Left renal pelvis (tissue), 4 donors: Measurements from ENCODE around the gene DDX1. TPM values are rescaled to one million over a fixed set of nuclear protein-coding genes. Genes with fewer than 3 reads are reported as not detected.

Source experiments
- DNase-seq, 4 donors: peaks; one replicate each; pipeline ENCODE4 v3.0.0-alpha.2; 2013; ENCODE audit warnings: low read depth in 4 of 4, low spot score in 3 of 4
- polyA plus RNA-seq, 4 donors: library from polyadenylated mRNA; unstranded; fragments of 120-200 nt; gene quantifications; one replicate each; pipeline ENCODE4 v1.2.1, GENCODE V29; 2013; ENCODE audit not compliant: insufficient read length in 4 of 4

DDX1 gene
- polyA plus RNA-seq, 4 donors, result 128 to 199 (median 177) TPM

GRCh38 chr2:15642011-15642814 is 50.5 kb downstream of the DDX1 start:
- no peak for DNase-seq

- no peak for DNase-seq
These were observed 51.3 kb downstream of the DDX1 start for GRCh38 chr2:15642815-15643500.

GRCh38 chr2:15643791-15644585 is 52.3 kb downstream of the DDX1 start:
- DNase-seq, result no peak

DNA sequence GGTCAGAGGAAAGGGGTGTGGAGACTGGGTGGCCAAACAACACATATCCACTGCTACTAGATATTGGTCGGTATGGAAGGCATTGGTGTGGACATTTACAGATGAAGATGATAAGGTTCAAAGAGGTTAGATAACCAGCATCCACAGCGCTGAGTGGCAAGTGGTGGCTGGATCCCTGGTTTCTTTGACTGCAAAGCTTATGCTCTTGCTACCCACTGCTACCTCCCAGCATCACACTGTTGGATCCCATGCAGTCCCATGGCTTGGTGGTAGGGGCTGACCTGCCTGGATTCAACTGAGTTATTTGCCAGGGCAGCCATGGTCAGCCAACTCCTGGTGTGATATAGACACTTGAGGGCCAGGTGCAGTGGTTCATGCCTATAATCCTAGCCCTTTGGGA is 53.6 kb downstream of the DDX1 start:
- DNase-seq, result no peak

DNA sequence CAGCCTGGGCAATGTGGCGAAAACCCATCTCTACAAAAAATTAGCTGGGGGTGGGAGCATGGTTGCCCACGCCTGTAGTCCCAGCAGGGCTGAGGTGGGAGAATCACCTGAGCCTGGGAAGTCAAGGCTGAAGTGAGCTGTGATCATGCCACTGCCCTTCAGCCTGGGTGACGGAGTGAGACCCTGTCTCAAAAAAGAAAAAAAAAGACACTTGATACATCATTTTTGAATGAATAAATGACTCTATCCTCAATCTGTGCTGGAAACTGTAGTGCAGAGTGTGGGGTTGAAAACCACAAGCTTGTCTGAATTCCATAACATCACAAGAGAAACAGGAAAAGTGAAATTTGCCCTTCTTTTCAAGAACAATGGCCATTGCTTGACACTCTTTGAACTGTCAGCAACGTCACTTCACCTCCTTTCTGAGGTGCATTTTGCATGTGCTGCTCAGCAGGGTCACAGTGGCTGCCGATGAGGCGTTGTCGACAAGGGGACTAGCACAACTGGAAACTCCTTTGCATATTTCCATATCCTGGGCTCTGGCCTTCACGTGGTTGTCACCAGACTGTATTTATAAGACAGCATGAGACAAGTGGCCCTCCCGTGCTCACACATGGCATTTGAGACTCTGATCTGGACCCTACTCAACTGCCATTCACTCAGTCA is 54.2 kb downstream of the DDX1 start:
- DNase-seq, result no peak

DNA sequence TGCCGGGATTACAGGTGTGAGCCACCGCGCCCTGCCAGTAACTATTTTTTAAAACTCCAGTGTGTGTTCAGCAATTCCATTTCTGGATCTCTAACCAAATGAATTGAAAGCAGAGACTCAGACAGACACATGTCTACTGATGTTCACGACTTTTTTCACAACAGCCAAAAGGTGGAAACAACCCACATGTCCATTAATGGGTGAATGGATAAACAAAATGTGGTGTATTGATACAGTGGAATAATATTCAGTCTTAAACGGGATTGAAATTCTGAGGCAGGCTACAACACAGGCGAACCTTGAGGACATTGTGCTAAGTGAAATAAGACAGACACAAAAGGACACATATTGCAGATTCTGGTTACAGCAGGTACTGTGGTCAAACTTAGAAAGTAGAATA is 55.0 kb downstream of the DDX1 start:
- no peak for DNase-seq

DNA sequence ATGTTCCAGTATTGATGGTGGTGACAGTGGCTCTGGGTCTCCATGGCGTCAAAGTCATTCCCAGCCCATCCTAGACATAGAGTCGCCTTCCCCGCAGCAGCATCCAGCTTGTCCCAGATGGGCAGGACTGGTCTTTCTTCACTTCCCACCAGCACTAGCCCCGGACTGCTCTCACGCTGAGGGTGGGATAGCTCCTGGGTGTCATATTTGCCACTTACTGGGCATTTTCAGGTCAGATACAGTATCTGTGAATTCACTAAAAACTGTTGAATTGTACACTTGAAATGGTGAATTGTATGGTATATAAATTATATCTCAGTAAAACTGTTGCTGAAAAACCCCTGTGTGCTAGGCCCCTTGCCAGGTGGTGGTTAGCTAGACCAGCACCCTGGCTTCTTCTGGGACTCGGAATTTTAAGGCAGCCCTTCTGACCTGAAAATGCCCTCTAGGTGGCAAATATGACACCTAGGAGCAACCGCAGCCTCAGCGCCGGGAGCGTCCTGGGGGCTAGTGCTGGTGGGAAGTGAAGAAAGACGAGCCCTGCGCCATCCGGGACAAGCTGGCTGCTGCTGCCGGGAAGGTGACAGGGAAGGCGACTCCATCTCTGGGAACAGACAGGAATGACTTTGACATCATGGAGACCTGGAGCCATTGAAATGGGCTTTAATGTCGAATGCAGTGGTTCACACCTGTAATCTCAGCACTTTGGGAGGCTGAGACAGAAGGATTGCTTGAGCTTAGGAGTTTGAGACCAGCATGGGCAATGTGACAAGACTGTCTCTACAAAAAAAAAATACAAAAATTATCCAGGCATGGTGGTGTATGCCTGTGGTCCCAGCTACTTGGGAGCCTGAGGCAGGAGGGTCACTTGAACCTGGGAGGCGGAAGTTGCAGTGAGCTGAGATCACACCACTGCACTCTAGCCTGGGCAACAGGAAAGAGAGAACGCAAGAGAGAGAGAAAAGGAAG is 56.2 kb downstream of the DDX1 start:
- no peak for DNase-seq

GRCh38 chr2:15648593-15649525 is 57.2 kb downstream of the DDX1 start:
- DNase-seq, result no peak

DNA sequence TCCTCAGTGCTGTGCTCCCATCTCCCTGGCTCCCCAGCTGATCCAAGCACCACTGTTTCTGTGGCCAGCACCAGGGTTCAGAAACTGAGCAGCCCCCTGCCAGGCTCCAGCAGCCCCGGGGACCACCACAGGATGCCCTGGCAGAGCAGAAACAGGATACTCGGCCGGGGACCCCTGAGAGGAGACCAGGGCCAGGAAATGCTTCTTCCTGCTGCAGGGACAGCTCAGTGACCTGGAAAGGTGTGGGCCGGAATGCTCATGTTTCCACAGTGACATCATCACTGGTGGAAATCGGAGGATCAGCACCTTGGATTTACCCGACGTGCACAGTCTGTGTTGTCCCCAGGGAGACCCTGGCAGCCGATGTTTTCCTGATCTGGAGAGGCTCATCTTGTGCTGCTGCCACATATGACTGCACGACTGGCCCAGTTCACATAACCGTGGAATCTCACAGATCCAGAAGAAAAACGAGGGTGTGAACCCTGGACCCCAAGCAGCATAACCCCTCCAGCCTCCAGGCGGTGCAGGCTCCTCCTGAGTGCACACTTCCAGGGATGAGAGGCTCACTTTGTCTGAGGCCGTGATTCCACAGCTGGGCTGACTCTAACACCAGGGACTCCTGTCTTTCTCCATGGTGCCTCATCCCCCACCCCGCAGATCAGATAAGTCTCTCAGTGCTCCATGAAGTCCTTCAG is 58.0 kb downstream of the DDX1 start:
- DNase-seq, result no peak

GRCh38 chr2:15650616-15651366 is 59.1 kb downstream of the DDX1 start:
- no peak for DNase-seq

- no peak for DNase-seq
These were observed 59.7 kb downstream of the DDX1 start for GRCh38 chr2:15651367-15651727.

GRCh38 chr2:15652252-15652651 is 60.6 kb downstream of the DDX1 start:
- DNase-seq, result no peak

GRCh38 chr2:15652801-15653200 is 61.1 kb downstream of the DDX1 start:
- peak in 1 of 4 donors; percentile 72 for DNase-seq

GRCh38 chr2:15653806-15654726 is 62.4 kb downstream of the DDX1 start:
- DNase-seq, result no peak

GRCh38 chr2:15654727-15655073 is 63.0 kb downstream of the DDX1 start:
- no peak for DNase-seq

- DNase-seq, result no peak
These were observed 63.6 kb downstream of the DDX1 start for GRCh38 chr2:15655123-15655887.
